ENCODE data around the gene WFIKKN2. TPM values are rescaled to one million over a fixed set of nuclear protein-coding genes. Genes with fewer than 3 reads are reported as not detected.

Gene WFIKKN2
- total and polyA plus RNA-seq, 2 donors = 0.14 to 0.82 TPM

GRCh38 chr17:50865868-50866260 is 30.5 kb downstream of the WFIKKN2 start:
- no peaks in the 10 kb centered on the region for H3K27me3 ChIP-seq (ENCODE audit: control insufficient read depth in 2 of 2, insufficient read depth in 1 of 2, low read length in 1 of 2)
- peaks cover 7 to 15% of the 10 kb centered on the region in 2 donors for H3K36me3 ChIP-seq (ENCODE audit: control insufficient read depth in 2 of 2, insufficient read depth in 2 of 2, low read length in 1 of 2)
- H3K27ac ChIP-seq (ENCODE audit: low read depth in 1 of 2, low read length in 1 of 2) = peak overlapping the region; percentile 87 to 97
- DNase-seq (ENCODE audit: low read depth in 6 of 9, low spot score in 9 of 9) = no peak
- H3K9me3 ChIP-seq (ENCODE audit: control insufficient read depth in 2 of 2, insufficient read depth in 1 of 2, low read length in 1 of 2) = peaks cover 0 to 7% of the 10 kb centered on the region in 2 donors
- H3K4me3 ChIP-seq (ENCODE audit: low read length in 2 of 2) = peak overlapping the region; percentile 81 to 96
- peaks cover 12 to 23% of the 10 kb centered on the region in 2 donors for H3K4me1 ChIP-seq (ENCODE audit: control insufficient read depth in 2 of 2, insufficient read depth in 2 of 2, low read length in 2 of 2)
- WGBS = under 1% methylated on average over 53 of the region's 53 CpGs

DNA sequence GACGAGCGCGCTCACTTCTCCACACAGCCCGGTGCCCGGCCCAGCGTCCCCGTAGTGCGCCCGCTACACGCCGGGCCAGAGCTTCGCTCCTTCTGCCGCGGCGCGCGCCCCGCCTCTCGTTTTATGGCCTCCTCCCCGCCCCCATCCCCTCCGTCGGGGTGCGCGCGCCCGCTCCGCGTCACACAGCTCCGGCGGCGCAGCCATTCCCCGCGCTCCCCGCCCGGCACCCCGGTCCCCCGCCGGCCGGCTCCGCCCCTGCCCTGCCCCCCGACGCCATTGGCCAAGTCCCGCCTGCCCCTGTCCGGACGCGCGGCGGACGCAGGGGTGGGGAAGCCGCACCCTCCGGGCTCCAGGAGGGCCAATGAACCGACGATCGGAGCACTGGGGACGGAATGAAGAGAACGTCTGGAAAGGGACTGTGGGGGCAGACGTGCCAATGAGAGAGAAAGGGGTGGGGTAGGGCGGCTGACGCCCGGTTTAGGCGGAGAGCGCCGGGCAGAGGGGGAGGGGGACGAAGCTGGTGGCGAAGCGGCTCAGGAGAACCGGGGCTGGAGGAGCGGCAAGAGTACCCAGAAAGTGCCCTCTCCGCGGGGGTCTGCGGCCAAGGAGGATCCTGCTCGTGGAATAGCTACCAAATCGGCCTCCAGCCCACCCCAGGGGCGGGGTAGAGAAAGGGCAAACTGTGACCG is 31.0 kb downstream of the WFIKKN2 start, which contains the start of gene TOB1:
TOB1 (minus strand) TSS at position 94 of the 689 bp plus-strand sequence. CDS start 2,337 bp downstream, outside the sequence.
- peak; percentile 76 to 98 (median 95) for DNase-seq (ENCODE audit: low read depth in 6 of 9, low spot score in 9 of 9)
- peaks cover 17 to 29% of the 10 kb centered on the region in 2 donors for H3K4me1 ChIP-seq (ENCODE audit: control insufficient read depth in 2 of 2, insufficient read depth in 2 of 2, low read length in 2 of 2)
- H3K4me3 ChIP-seq (ENCODE audit: low read length in 2 of 2) = peak within 1 kb of the TSS; percentile 96
- WGBS = under 1% methylated on average over 75 of the region's 75 CpGs
- peaks cover 7 to 15% of the 10 kb centered on the region in 2 donors for H3K36me3 ChIP-seq (ENCODE audit: control insufficient read depth in 2 of 2, insufficient read depth in 2 of 2, low read length in 1 of 2)
- no peaks in the 10 kb centered on the region for H3K27me3 ChIP-seq (ENCODE audit: control insufficient read depth in 2 of 2, insufficient read depth in 1 of 2, low read length in 1 of 2)
- peak within 1 kb of the TSS; percentile 100 for H3K27ac ChIP-seq (ENCODE audit: low read depth in 1 of 2, low read length in 1 of 2)
- peaks cover 0 to 7% of the 10 kb centered on the region in 2 donors for H3K9me3 ChIP-seq (ENCODE audit: control insufficient read depth in 2 of 2, insufficient read depth in 1 of 2, low read length in 1 of 2)

DNA sequence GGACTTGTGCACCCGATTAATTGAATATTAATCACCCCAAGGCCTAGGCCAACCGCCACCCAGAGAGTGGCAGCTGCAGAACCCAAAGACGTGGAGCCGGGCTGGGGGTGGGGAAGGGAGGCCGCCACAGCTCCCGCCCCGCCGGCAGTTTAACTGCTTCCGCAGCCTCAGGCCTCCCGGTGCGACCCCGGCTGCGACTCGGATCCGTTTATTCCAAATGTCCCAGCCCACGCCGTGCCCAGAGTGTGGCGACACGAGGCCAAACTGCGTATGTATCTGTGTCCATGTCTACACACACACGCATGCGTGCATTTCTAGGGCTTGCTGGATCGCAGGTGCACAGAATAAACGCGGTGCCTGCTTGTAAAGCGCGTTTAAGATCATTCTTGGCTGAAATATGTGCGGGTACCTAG is 31.6 kb downstream of the WFIKKN2 start:
- peak in 1 of 9 donors; percentile 76 for DNase-seq (ENCODE audit: low read depth in 6 of 9, low spot score in 9 of 9)
- H3K9me3 ChIP-seq (ENCODE audit: control insufficient read depth in 2 of 2, insufficient read depth in 1 of 2, low read length in 1 of 2) = peaks cover 0 to 7% of the 10 kb centered on the region in 2 donors
- peak overlapping the region; percentile 96 for H3K4me3 ChIP-seq (ENCODE audit: low read length in 2 of 2)
- peaks cover 21 to 32% of the 10 kb centered on the region in 2 donors for H3K4me1 ChIP-seq (ENCODE audit: control insufficient read depth in 2 of 2, insufficient read depth in 2 of 2, low read length in 2 of 2)
- peaks cover 7 to 11% of the 10 kb centered on the region in 2 donors for H3K36me3 ChIP-seq (ENCODE audit: control insufficient read depth in 2 of 2, insufficient read depth in 2 of 2, low read length in 1 of 2)
- under 1% methylated on average over 28 of the region's 28 CpGs for WGBS
- H3K27me3 ChIP-seq (ENCODE audit: control insufficient read depth in 2 of 2, insufficient read depth in 1 of 2, low read length in 1 of 2) = no peaks in the 10 kb centered on the region
- peak overlapping the region; percentile 100 for H3K27ac ChIP-seq (ENCODE audit: low read depth in 1 of 2, low read length in 1 of 2)

GRCh38 chr17:50867363-50868139 is 32.2 kb downstream of the WFIKKN2 start:
- Histone ChIP-seq H3K4me3 (ENCODE audit: low read length in 2 of 2) (peak overlapping the region; percentile 96), H3K4me1 (ENCODE audit: control insufficient read depth in 2 of 2, insufficient read depth in 2 of 2, low read length in 2 of 2) (peaks cover 22 to 38% of the 10 kb centered on the region in 2 donors), H3K27me3 (ENCODE audit: control insufficient read depth in 2 of 2, insufficient read depth in 1 of 2, low read length in 1 of 2) (no peaks in the 10 kb centered on the region), H3K9me3 (ENCODE audit: control insufficient read depth in 2 of 2, insufficient read depth in 1 of 2, low read length in 1 of 2) (peaks cover 0 to 7% of the 10 kb centered on the region in 2 donors), H3K36me3 (ENCODE audit: control insufficient read depth in 2 of 2, insufficient read depth in 2 of 2, low read length in 1 of 2) (peaks cover 7 to 10% of the 10 kb centered on the region in 2 donors), H3K27ac (ENCODE audit: low read depth in 1 of 2, low read length in 1 of 2) (peak overlapping the region; percentile 100)
- under 1% methylated on average over 35 of the region's 35 CpGs for WGBS
- peak; percentile 87 to 97 (median 92) for DNase-seq (ENCODE audit: low read depth in 6 of 9, low spot score in 9 of 9)

DNA sequence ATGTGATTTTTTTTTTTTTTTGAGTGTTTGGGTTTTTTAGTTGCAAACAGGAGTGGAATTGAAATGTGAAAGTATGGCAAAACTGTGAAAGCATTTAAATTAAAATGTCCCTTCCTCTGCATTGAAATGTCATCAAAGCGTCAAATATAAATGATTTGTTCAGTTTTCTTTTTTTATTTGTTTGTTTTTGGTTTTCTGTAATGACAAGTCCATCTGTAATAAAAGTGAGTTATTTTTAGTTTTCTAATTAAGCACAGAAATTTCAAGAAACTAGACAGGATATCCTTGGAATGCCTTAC is 32.7 kb downstream of the WFIKKN2 start:
- Histone ChIP-seq H3K27ac (ENCODE audit: low read depth in 1 of 2, low read length in 1 of 2) (peak overlapping the region; percentile 100), H3K27me3 (ENCODE audit: control insufficient read depth in 2 of 2, insufficient read depth in 1 of 2, low read length in 1 of 2) (no peaks in the 10 kb centered on the region), H3K4me3 (ENCODE audit: low read length in 2 of 2) (peak overlapping the region; percentile 96), H3K9me3 (ENCODE audit: control insufficient read depth in 2 of 2, insufficient read depth in 1 of 2, low read length in 1 of 2) (peaks cover 0 to 7% of the 10 kb centered on the region in 2 donors), H3K4me1 (ENCODE audit: control insufficient read depth in 2 of 2, insufficient read depth in 2 of 2, low read length in 2 of 2) (peaks cover 22 to 41% of the 10 kb centered on the region in 2 donors), H3K36me3 (ENCODE audit: control insufficient read depth in 2 of 2, insufficient read depth in 2 of 2, low read length in 1 of 2) (peaks cover 4 to 7% of the 10 kb centered on the region in 2 donors)
- WGBS = 26% methylated on average over 1 of the region's 1 CpG
- DNase-seq (ENCODE audit: low read depth in 6 of 9, low spot score in 9 of 9) = no peak

DNA sequence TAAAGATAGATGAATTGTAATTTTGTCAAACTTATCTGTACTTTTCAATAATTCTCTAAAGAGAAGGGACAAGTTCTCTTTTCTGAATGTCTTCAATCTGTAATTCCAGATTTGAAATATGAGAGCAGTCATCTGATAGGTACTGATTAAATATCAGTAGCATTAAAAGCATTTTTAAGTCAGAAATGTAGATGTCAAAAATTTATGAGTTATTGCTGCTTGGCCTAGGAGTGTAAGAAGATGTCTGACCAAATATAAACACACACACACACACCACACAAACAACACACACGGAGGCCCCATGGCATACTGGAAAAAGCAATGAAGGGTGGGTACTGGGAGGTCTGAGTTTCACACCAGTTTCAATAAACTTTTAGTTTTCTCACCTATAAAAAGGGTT is 33.2 kb downstream of the WFIKKN2 start:
- H3K9me3 ChIP-seq (ENCODE audit: control insufficient read depth in 2 of 2, insufficient read depth in 1 of 2, low read length in 1 of 2) = peaks cover 0 to 7% of the 10 kb centered on the region in 2 donors
- H3K4me3 ChIP-seq (ENCODE audit: low read length in 2 of 2) = no peak overlapping the region
- H3K36me3 ChIP-seq (ENCODE audit: control insufficient read depth in 2 of 2, insufficient read depth in 2 of 2, low read length in 1 of 2) = peaks cover 0 to 2% of the 10 kb centered on the region in 2 donors
- DNase-seq (ENCODE audit: low read depth in 6 of 9, low spot score in 9 of 9) = no peak
- no peaks in the 10 kb centered on the region for H3K27me3 ChIP-seq (ENCODE audit: control insufficient read depth in 2 of 2, insufficient read depth in 1 of 2, low read length in 1 of 2)
- WGBS = 92% methylated on average over 1 of the region's 1 CpG
- no peak overlapping the region for H3K27ac ChIP-seq (ENCODE audit: low read depth in 1 of 2, low read length in 1 of 2)
- H3K4me1 ChIP-seq (ENCODE audit: control insufficient read depth in 2 of 2, insufficient read depth in 2 of 2, low read length in 2 of 2) = peaks cover 17 to 40% of the 10 kb centered on the region in 2 donors

- 4% methylated on average over 4 of the region's 4 CpGs for WGBS
- H3K4me3 ChIP-seq (ENCODE audit: low read length in 2 of 2) = peak overlapping the region in 1 of 2 donors; percentile 8
- no peaks in the 10 kb centered on the region for H3K27me3 ChIP-seq (ENCODE audit: control insufficient read depth in 2 of 2, insufficient read depth in 1 of 2, low read length in 1 of 2)
- H3K9me3 ChIP-seq (ENCODE audit: control insufficient read depth in 2 of 2, insufficient read depth in 1 of 2, low read length in 1 of 2) = peaks cover 0 to 7% of the 10 kb centered on the region in 2 donors
- peaks cover 16 to 40% of the 10 kb centered on the region in 2 donors for H3K4me1 ChIP-seq (ENCODE audit: control insufficient read depth in 2 of 2, insufficient read depth in 2 of 2, low read length in 2 of 2)
- peak in 7 of 9 donors; percentile 19 to 80 (median 45) for DNase-seq (ENCODE audit: low read depth in 6 of 9, low spot score in 9 of 9)
- H3K27ac ChIP-seq (ENCODE audit: low read depth in 1 of 2, low read length in 1 of 2) = no peak overlapping the region
- no peaks in the 10 kb centered on the region for H3K36me3 ChIP-seq (ENCODE audit: control insufficient read depth in 2 of 2, insufficient read depth in 2 of 2, low read length in 1 of 2)
Observed at GRCh38 chr17:50871364-50871763, 36.0 kb downstream of the WFIKKN2 start.

DNA sequence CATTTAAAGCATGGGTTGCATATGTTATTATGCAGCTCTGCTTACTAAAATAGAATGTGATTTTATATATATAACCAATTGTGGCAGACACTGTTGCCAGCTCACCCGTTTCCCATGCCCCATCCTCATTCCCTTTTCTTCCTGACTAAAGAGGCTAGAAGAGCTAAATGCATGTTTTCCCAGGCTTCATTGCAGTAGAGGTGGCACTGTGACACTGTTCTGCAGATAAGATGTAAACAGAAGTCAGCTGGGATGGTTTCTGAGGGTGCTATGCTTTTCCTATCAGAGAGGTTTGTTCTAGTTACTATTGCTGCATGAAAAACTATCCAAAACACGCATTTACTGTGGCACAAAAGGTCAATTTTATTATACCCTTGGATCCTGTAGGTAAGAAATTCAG is 36.5 kb downstream of the WFIKKN2 start:
- WGBS = 41% methylated on average over 2 of the region's 2 CpGs
- Histone ChIP-seq H3K4me1 (ENCODE audit: control insufficient read depth in 2 of 2, insufficient read depth in 2 of 2, low read length in 2 of 2) (peaks cover 16 to 40% of the 10 kb centered on the region in 2 donors), H3K36me3 (ENCODE audit: control insufficient read depth in 2 of 2, insufficient read depth in 2 of 2, low read length in 1 of 2) (no peaks in the 10 kb centered on the region), H3K27me3 (ENCODE audit: control insufficient read depth in 2 of 2, insufficient read depth in 1 of 2, low read length in 1 of 2) (no peaks in the 10 kb centered on the region), H3K4me3 (ENCODE audit: low read length in 2 of 2) (no peak overlapping the region), H3K9me3 (ENCODE audit: control insufficient read depth in 2 of 2, insufficient read depth in 1 of 2, low read length in 1 of 2) (peaks cover 0 to 6% of the 10 kb centered on the region in 2 donors), H3K27ac (ENCODE audit: low read depth in 1 of 2, low read length in 1 of 2) (peak overlapping the region; percentile 8 to 41)
- peak in 3 of 9 donors; percentile 18 to 52 (median 26) for DNase-seq (ENCODE audit: low read depth in 6 of 9, low spot score in 9 of 9)

Data from thymus (tissue), 11 donors.